ENCODE measurements around the gene DIP2C.

DNA sequence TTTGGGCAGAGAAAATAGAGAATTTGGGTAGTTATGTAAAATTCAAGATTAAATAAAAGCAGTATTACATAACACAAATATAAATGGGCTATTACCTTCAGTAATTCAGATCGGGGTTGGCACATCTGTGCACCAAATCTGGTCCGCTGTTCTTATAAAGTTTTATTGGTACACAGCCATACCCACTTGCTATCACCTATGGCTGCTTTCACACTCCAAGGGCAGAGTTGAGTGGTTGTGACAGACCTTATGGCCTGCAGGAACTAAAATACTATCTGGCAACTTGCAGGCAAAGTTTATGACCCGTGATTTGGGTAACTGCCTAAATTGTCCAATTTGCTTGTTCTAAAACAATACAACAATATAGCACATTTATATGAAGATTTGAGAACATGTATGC is 249.3 kb downstream of the DIP2C start:
- TF ChIP-seq, protein P1, sequence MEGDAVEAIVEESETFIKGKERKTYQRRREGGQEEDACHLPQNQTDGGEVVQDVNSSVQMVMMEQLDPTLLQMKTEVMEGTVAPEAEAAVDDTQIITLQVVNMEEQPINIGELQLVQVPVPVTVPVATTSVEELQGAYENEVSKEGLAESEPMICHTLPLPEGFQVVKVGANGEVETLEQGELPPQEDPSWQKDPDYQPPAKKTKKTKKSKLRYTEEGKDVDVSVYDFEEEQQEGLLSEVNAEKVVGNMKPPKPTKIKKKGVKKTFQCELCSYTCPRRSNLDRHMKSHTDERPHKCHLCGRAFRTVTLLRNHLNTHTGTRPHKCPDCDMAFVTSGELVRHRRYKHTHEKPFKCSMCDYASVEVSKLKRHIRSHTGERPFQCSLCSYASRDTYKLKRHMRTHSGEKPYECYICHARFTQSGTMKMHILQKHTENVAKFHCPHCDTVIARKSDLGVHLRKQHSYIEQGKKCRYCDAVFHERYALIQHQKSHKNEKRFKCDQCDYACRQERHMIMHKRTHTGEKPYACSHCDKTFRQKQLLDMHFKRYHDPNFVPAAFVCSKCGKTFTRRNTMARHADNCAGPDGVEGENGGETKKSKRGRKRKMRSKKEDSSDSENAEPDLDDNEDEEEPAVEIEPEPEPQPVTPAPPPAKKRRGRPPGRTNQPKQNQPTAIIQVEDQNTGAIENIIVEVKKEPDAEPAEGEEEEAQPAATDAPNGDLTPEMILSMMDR (IDR thresholded peaks at IDR 0.05) = no peak
- TF ChIP-seq POLR2AphosphoS5 (IDR thresholded peaks at IDR 0.05) = no peak

All from transverse colon (tissue), 4 donors.